Measurements from ENCODE around the gene HSD17B1. TPM values are rescaled to one million over a fixed set of nuclear protein-coding genes. Genes with fewer than 3 reads are reported as not detected.

HSD17B1 gene
- total and polyA plus RNA-seq, 2 of the 13 experiments (the other 11 are each of a cell fraction or from before 2014, with no cell fraction given) = 0.54 to 0.93 TPM

DNA sequence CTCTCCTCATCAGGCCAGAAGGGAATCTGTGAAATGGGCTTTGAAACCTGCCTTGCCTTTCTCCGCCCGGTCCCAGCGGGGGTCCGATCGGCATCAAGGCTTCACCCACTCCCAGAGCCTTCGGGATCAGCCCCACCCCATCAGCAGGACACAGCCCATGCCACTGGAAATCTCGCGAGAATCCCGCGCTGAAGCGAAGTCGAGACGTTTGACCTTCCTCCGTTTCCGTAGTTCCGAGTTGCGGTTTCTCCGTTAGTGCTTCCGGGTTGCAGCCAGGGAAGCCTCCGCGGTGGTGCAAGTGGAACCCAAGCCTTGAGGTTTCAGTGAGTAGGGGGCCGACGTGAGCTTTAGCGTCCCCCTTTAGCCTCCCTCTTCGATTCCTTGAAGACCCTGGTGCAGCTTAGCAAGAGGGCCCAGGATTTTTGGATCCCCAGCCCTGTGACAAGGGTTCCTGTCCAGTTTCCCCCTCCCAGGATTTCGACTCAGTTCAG lies 9.2 kb downstream of the HSD17B1 start, which contains the start of gene COASY (continued):
- TF ChIP-seq, protein P1, sequence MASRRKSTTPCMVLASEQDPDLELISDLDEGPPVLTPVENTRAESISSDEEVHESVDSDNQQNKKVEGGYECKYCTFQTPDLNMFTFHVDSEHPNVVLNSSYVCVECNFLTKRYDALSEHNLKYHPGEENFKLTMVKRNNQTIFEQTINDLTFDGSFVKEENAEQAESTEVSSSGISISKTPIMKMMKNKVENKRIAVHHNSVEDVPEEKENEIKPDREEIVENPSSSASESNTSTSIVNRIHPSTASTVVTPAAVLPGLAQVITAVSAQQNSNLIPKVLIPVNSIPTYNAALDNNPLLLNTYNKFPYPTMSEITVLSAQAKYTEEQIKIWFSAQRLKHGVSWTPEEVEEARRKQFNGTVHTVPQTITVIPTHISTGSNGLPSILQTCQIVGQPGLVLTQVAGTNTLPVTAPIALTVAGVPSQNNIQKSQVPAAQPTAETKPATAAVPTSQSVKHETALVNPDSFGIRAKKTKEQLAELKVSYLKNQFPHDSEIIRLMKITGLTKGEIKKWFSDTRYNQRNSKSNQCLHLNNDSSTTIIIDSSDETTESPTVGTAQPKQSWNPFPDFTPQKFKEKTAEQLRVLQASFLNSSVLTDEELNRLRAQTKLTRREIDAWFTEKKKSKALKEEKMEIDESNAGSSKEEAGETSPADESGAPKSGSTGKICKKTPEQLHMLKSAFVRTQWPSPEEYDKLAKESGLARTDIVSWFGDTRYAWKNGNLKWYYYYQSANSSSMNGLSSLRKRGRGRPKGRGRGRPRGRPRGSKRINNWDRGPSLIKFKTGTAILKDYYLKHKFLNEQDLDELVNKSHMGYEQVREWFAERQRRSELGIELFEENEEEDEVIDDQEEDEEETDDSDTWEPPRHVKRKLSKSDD (CRISPR knock-in tag; IDR thresholded peaks at IDR 0.05; ENCODE audit: low read depth) = 0 out of 2 replicates have a peak, but pooled peaks have one; percentile 55
- TF ChIP-seq IKZF4 (CRISPR knock-in tag; IDR thresholded peaks at IDR 0.05; ENCODE audit: borderline replicate concordance, low read depth, not compliant biosample characterization) (no peak), CCAR2 (optimal IDR thresholded peaks at IDR 0.05; ENCODE audit: low read depth, low read length) (no peak), TEF (CRISPR knock-in tag; IDR thresholded peaks at IDR 0.05) (peak; percentile 15; the same call in 1 of the 2 replicates), SP5 (CRISPR knock-in tag; IDR thresholded peaks at IDR 0.05; ENCODE audit: borderline replicate concordance, low read depth) (0 out of 2 replicates have a peak, but pooled peaks have one; percentile 35), PHF8 (CRISPR knock-in tag; IDR thresholded peaks at IDR 0.05) (peak; percentile 73), KLF13 (CRISPR knock-in tag; IDR thresholded peaks at IDR 0.05) (no peak), ZNF781 (CRISPR knock-in tag; IDR thresholded peaks at IDR 0.05; ENCODE audit: borderline replicate concordance, not compliant biosample characterization) (no peak), CAMTA2 (CRISPR knock-in tag; IDR thresholded peaks at IDR 0.05; ENCODE audit: borderline replicate concordance) (no peak), RNF2 (conservative IDR thresholded peaks at IDR 0.05; ENCODE audit: low read depth) (no peak), ZNF292 (CRISPR knock-in tag; IDR thresholded peaks at IDR 0.05; ENCODE audit: borderline replicate concordance, low read depth) (no peak), ZEB1 (IDR thresholded peaks at IDR 0.05; ENCODE audit: insufficient replicate concordance, low read depth) (no peak), ZFP36 (IDR thresholded peaks at IDR 0.05; ENCODE audit: borderline replicate concordance, low read depth, low read length, partially characterized antibody) (no peak), AHR (CRISPR knock-in tag; IDR thresholded peaks at IDR 0.05) (no peak; the same call in 1 of the 2 replicates), SP140L (CRISPR knock-in tag; IDR thresholded peaks at IDR 0.05; ENCODE audit: borderline replicate concordance) (no peak)
- TF ChIP-seq, protein P2, sequence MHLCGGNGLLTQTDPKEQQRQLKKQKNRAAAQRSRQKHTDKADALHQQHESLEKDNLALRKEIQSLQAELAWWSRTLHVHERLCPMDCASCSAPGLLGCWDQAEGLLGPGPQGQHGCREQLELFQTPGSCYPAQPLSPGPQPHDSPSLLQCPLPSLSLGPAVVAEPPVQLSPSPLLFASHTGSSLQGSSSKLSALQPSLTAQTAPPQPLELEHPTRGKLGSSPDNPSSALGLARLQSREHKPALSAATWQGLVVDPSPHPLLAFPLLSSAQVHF (CRISPR knock-in tag; IDR thresholded peaks at IDR 0.05) = peak; percentile 58; the same call in 1 of the 2 replicates
- TF ChIP-seq, protein P3, sequence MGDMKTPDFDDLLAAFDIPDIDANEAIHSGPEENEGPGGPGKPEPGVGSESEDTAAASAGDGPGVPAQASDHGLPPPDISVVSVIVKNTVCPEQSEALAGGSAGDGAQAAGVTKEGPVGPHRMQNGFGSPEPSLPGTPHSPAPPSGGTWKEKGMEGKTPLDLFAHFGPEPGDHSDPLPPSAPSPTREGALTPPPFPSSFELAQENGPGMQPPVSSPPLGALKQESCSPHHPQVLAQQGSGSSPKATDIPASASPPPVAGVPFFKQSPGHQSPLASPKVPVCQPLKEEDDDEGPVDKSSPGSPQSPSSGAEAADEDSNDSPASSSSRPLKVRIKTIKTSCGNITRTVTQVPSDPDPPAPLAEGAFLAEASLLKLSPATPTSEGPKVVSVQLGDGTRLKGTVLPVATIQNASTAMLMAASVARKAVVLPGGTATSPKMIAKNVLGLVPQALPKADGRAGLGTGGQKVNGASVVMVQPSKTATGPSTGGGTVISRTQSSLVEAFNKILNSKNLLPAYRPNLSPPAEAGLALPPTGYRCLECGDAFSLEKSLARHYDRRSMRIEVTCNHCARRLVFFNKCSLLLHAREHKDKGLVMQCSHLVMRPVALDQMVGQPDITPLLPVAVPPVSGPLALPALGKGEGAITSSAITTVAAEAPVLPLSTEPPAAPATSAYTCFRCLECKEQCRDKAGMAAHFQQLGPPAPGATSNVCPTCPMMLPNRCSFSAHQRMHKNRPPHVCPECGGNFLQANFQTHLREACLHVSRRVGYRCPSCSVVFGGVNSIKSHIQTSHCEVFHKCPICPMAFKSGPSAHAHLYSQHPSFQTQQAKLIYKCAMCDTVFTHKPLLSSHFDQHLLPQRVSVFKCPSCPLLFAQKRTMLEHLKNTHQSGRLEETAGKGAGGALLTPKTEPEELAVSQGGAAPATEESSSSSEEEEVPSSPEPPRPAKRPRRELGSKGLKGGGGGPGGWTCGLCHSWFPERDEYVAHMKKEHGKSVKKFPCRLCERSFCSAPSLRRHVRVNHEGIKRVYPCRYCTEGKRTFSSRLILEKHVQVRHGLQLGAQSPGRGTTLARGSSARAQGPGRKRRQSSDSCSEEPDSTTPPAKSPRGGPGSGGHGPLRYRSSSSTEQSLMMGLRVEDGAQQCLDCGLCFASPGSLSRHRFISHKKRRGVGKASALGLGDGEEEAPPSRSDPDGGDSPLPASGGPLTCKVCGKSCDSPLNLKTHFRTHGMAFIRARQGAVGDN (CRISPR knock-in tag; IDR thresholded peaks at IDR 0.05) = peak; percentile 89
- TF ChIP-seq, protein P4, sequence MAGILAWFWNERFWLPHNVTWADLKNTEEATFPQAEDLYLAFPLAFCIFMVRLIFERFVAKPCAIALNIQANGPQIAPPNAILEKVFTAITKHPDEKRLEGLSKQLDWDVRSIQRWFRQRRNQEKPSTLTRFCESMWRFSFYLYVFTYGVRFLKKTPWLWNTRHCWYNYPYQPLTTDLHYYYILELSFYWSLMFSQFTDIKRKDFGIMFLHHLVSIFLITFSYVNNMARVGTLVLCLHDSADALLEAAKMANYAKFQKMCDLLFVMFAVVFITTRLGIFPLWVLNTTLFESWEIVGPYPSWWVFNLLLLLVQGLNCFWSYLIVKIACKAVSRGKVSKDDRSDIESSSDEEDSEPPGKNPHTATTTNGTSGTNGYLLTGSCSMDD (CRISPR knock-in tag; IDR thresholded peaks at IDR 0.05) = no peak
